Tibial nerve (tissue), 3 donors: ENCODE measurements around the gene C4orf17.

Experiments used
- POLR2A ChIP-seq, 2 donors: fragments of 450-650 bp; IDR thresholded peaks; one replicate each; pipeline ENCODE4 v1.6.1; 2017; ENCODE audit warnings: antibody characterized with exemption in 2 of 2, mild to moderate bottlenecking in 2 of 2, moderate library complexity in 2 of 2
- TF ChIP-seq, protein P1 (sequence below), 5 experiments: fragments of 200-600 bp in 3 of 5; fragments of 450-650 bp in 2 of 5; sonication (generic) in 3 of 5; IDR thresholded peaks; one replicate each; pipeline ENCODE4 v1.5.1; 2016 to 2019; ENCODE audit warnings: antibody characterized with exemption in 5 of 5, mild to moderate bottlenecking in 3 of 5, moderate library complexity in 2 of 5

DNA sequence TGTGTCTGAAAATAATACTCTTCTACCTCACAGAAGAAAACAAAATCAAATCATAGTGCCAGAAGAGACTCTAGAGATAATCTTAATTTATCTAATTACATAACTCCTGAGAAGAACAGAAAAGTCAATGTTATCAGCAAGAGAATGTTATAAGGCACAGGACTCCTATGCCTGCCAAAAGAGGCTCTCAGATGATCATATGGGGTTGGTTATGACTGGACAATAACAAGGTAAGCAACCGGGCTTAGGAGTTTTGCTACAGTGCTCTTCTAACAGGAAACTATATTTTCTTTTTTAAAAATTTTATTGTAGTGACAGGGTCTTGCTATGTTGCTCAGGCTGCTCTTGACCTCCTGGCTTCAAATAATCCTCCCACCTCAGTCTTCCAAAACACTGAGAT lies 3.5 kb upstream of the C4orf17 start:
- no peak for TF ChIP-seq POLR2A (IDR thresholded peaks at IDR 0.05)
- TF ChIP-seq, protein P1, sequence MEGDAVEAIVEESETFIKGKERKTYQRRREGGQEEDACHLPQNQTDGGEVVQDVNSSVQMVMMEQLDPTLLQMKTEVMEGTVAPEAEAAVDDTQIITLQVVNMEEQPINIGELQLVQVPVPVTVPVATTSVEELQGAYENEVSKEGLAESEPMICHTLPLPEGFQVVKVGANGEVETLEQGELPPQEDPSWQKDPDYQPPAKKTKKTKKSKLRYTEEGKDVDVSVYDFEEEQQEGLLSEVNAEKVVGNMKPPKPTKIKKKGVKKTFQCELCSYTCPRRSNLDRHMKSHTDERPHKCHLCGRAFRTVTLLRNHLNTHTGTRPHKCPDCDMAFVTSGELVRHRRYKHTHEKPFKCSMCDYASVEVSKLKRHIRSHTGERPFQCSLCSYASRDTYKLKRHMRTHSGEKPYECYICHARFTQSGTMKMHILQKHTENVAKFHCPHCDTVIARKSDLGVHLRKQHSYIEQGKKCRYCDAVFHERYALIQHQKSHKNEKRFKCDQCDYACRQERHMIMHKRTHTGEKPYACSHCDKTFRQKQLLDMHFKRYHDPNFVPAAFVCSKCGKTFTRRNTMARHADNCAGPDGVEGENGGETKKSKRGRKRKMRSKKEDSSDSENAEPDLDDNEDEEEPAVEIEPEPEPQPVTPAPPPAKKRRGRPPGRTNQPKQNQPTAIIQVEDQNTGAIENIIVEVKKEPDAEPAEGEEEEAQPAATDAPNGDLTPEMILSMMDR (IDR thresholded peaks at IDR 0.05), result no peak
